ENCODE results near the gene STAT2.

DNA sequence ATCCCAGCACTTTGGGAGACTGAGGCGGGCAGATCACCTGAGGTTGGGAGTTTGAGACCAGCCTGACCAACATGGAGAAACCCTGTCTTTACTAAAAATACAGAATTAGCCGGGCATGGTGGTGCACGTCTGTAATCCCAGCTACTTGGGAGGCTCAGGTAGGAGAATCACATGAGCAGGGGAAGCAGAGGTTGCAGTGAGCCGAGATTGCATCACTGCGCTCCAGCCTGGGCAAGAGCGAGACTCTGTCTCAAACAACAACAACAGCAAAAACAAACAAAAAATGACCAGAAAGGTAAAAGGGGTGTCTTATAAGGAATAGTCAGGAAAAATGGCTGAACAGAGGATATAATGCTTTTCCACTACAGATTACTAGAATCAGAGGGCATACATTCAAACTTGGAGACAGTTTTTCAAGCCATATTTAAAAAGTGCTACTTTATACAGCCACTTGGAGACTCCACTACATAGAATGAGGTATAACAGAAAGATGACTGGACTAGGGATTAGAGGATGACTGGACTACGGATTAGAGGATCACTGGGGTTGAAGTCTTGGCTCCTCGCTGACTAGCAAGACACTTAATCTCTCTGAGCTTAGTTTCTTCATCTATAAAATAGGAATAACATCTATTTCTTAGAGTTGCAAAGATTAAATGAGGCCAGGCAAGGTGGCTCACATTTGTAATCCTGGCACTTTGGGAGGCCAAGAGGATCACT, 54.9 kb downstream of the STAT2 start:
- TF ChIP-seq, protein P1, sequence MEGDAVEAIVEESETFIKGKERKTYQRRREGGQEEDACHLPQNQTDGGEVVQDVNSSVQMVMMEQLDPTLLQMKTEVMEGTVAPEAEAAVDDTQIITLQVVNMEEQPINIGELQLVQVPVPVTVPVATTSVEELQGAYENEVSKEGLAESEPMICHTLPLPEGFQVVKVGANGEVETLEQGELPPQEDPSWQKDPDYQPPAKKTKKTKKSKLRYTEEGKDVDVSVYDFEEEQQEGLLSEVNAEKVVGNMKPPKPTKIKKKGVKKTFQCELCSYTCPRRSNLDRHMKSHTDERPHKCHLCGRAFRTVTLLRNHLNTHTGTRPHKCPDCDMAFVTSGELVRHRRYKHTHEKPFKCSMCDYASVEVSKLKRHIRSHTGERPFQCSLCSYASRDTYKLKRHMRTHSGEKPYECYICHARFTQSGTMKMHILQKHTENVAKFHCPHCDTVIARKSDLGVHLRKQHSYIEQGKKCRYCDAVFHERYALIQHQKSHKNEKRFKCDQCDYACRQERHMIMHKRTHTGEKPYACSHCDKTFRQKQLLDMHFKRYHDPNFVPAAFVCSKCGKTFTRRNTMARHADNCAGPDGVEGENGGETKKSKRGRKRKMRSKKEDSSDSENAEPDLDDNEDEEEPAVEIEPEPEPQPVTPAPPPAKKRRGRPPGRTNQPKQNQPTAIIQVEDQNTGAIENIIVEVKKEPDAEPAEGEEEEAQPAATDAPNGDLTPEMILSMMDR (conservative IDR thresholded peaks at IDR 0.05 in 1 of 2, IDR thresholded peaks at IDR 0.05 in 1 of 2; ENCODE audit: extremely low read depth in 1 of 2, insufficient read depth in 1 of 2, low read depth in 1 of 2, low read length in 2 of 2), result no peak
- TF ChIP-seq EZH2 (IDR thresholded peaks at IDR 0.05; ENCODE audit: borderline replicate concordance, low read length), result no peak
